Thyroid gland (tissue), 4 donors: ENCODE measurements around the gene KRTAP13-1. TPM values are rescaled to one million over a fixed set of nuclear protein-coding genes. Genes with fewer than 3 reads are reported as not detected.

Experiments
- microRNA-seq: library from miRNA; unstranded; fragments of <30 nt; microRNA quantifications from one replicate; pipeline ENCODE4, GENCODE V29; 2016
- small RNA-seq: library from RNA; depleted of rRNA; stranded (forward); fragments of <200 nt; gene quantifications from one replicate; pipeline ENCODE3, GENCODE V24; 2016
- total RNA-seq, 4 donors: library from RNA; depleted of rRNA; stranded (reverse); fragments of >200 nt; gene quantifications; one replicate each; pipeline ENCODE4 v1.2.3, GENCODE V29; 2016

KRTAP13-1 gene
- total RNA-seq, 4 donors from 2014 or later = not detected

Small RNA genes lying within 50 kb of the gene (microRNA-seq; reads per million reads assigned to microRNA genes)
- gene MIR4327 = not detected

Small RNA genes lying within 50 kb of the gene (small RNA-seq; reads per million reads assigned to genes)
- gene KRTAP23-1 (not detected), gene MIR4327 (not detected)

Other genes with a start within 250 kb of the KRTAP13-1 start
- not detected for gene CLDN17, start 229.2 kb upstream of the KRTAP13-1 start, total RNA-seq
- gene CLDN8, start 179.9 kb upstream of the KRTAP13-1 start, total RNA-seq = 10 to 100 TPM in 3 of 4 donors, 1 to 10 TPM in 1; 8.9 to 55.6 (median 32.6) TPM
- gene KRTAP24-1, start 113.1 kb upstream of the KRTAP13-1 start, total RNA-seq = not detected
- gene KRTAP25-1, start 106.5 kb upstream of the KRTAP13-1 start, total RNA-seq = not detected
- gene KRTAP26-1, start 75.7 kb upstream of the KRTAP13-1 start, total RNA-seq = not detected
- not detected for gene KRTAP27-1, start 58.3 kb upstream of the KRTAP13-1 start, total RNA-seq
- gene KRTAP23-1, start 47.4 kb upstream of the KRTAP13-1 start, total RNA-seq = not detected
- gene KRTAP13-2, start 23.8 kb upstream of the KRTAP13-1 start, total RNA-seq = not detected
- gene KRTAP13-3, start 29.9 kb downstream of the KRTAP13-1 start, total RNA-seq = not detected
- not detected for gene KRTAP13-4, start 34.2 kb downstream of the KRTAP13-1 start, total RNA-seq
- not detected for gene KRTAP15-1, start 44.2 kb downstream of the KRTAP13-1 start, total RNA-seq
- gene KRTAP19-1, start 84.3 kb downstream of the KRTAP13-1 start, total RNA-seq = not detected
- gene KRTAP19-2, start 91.4 kb downstream of the KRTAP13-1 start, total RNA-seq = not detected
- gene KRTAP19-3, start 96.0 kb downstream of the KRTAP13-1 start, total RNA-seq = not detected
- not detected for gene KRTAP19-4, start 101.1 kb downstream of the KRTAP13-1 start, total RNA-seq
- gene KRTAP19-5, start 106.1 kb downstream of the KRTAP13-1 start, total RNA-seq = not detected
- not detected for gene KRTAP19-6, start 145.8 kb downstream of the KRTAP13-1 start, total RNA-seq
- not detected for gene KRTAP19-7, start 165.3 kb downstream of the KRTAP13-1 start, total RNA-seq
- not detected for gene KRTAP22-2, start 194.4 kb downstream of the KRTAP13-1 start, total RNA-seq
- gene KRTAP6-3, start 196.4 kb downstream of the KRTAP13-1 start, total RNA-seq = not detected
- gene KRTAP6-2, start 202.9 kb downstream of the KRTAP13-1 start, total RNA-seq = not detected
- not detected for gene KRTAP22-1, start 205.1 kb downstream of the KRTAP13-1 start, total RNA-seq
- not detected for gene KRTAP6-1, start 217.9 kb downstream of the KRTAP13-1 start, total RNA-seq
- gene KRTAP20-1, start 220.4 kb downstream of the KRTAP13-1 start, total RNA-seq = not detected
- gene KRTAP20-4, start 224.6 kb downstream of the KRTAP13-1 start, total RNA-seq = not detected
- not detected for gene KRTAP20-2, start 239.2 kb downstream of the KRTAP13-1 start, total RNA-seq
- gene KRTAP20-3, start 246.8 kb downstream of the KRTAP13-1 start, total RNA-seq = not detected